Fibroblast of the aortic adventitia (primary cell): ENCODE results near the gene RPS6KC1. TPM values are rescaled to one million over a fixed set of nuclear protein-coding genes. Genes with fewer than 3 reads are reported as not detected.
"Not testable (repeated sequence)": the region's sequence is repeated elsewhere in the genome, so short reads cannot be mapped to it uniquely, and the experiment has no call there.

Source experiments
- DNase-seq: peaks from one replicate; pipeline ENCODE4 v3.0.0-alpha.2; 2010; ENCODE audit warnings: low read depth
- H3K4me3 ChIP-seq: 2 replicates; pipeline ENCODE4 v1.5.1; 2011; ENCODE audit warnings: low read depth, mild to moderate bottlenecking, control low read depth, low read length, moderate library complexity
- total RNA-seq: library from RNA; depleted of rRNA; stranded (reverse); fragments of >200 nt; gene quantifications from 2 replicates; pipeline ENCODE4 v1.2.3, GENCODE V29; 2012; ENCODE audit warnings: low replicate concordance
- TF ChIP-seq, protein P1 (sequence below): IDR thresholded peaks from 2 replicates; pipeline ENCODE4 v1.5.1; 2011; ENCODE audit warnings: mild to moderate bottlenecking, low read length, control low read depth, inconsistent platforms; ENCODE audit not compliant: insufficient read depth

The RPS6KC1 gene
- total RNA-seq, 1 donor = 29.7 TPM

DNA sequence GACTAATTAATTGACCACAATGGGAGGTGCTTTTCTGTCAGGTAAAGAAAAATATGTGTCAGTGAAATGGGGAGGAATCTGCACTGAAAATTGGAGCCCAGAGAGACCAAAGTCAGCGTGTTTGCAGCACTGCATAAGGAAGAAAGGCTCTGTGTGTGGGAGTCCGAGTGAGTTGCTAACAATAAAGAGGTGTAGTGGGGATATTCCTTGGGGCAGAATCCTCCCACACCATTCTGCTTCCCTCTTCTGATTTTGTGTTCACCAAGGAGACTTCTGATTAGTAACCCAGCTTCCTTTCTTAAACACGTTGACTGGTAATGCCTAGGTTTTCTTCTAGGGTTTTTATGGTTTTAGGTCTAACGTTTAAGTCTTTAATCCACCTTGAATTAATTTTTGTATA, 240.5 kb downstream of the RPS6KC1 start:
- TF ChIP-seq, protein P1, sequence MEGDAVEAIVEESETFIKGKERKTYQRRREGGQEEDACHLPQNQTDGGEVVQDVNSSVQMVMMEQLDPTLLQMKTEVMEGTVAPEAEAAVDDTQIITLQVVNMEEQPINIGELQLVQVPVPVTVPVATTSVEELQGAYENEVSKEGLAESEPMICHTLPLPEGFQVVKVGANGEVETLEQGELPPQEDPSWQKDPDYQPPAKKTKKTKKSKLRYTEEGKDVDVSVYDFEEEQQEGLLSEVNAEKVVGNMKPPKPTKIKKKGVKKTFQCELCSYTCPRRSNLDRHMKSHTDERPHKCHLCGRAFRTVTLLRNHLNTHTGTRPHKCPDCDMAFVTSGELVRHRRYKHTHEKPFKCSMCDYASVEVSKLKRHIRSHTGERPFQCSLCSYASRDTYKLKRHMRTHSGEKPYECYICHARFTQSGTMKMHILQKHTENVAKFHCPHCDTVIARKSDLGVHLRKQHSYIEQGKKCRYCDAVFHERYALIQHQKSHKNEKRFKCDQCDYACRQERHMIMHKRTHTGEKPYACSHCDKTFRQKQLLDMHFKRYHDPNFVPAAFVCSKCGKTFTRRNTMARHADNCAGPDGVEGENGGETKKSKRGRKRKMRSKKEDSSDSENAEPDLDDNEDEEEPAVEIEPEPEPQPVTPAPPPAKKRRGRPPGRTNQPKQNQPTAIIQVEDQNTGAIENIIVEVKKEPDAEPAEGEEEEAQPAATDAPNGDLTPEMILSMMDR = no peak
- H3K4me3 ChIP-seq = no peak overlapping the region
- no peak for DNase-seq

- TF ChIP-seq, protein P1 = no peak
- no peak for DNase-seq
- no peak overlapping the region for H3K4me3 ChIP-seq
These were observed 241.6 kb downstream of the RPS6KC1 start for GRCh38 chr1:213292614-213293013.

DNA sequence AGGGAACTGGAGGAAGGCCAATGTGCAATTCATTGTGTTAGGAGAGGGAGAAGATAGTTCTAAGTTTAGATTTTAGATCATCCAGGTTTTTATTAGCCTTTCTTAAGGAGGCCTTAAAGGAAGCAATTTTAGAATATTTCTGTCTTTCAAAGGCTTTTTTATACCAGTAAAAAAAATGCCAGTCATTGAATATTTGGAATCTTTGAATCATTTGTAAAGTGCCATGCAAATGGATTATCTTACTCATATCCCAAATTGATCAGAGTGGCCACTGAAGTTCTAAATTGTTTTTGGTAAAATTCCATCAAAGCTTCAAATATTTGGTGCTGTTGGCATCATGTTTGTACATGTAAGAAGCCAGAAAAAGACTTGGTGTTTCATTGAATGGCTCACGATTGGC, 244.8 kb downstream of the RPS6KC1 start:
- TF ChIP-seq, protein P1 = no peak
- H3K4me3 ChIP-seq = no peak overlapping the region
- DNase-seq = no peak

- DNase-seq = peak; percentile 4
- TF ChIP-seq, protein P1 = no peak
- H3K4me3 ChIP-seq = no peak overlapping the region
These were observed 245.5 kb downstream of the RPS6KC1 start for GRCh38 chr1:213296558-213296957.

DNA sequence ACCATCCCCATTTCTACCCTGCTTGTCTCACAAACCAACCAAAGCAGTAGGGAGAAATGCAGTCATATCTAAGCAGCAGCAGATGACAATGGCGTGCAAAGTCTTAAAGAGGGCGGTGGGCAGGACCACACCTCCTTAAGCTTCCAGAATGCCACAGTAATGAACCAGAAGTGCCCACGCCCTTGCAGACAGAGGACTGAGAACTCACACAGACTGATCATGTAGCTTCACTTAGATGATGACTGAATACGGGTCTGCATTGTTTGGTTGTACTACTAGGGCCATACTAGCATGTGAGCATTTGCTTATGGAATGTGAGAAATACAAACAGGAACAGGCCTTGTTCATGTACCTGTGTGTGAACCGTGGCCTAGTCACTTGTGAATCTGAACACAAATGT, 246.0 kb downstream of the RPS6KC1 start:
- no peak for DNase-seq
- TF ChIP-seq, protein P1 = no peak
- H3K4me3 ChIP-seq = no peak overlapping the region

- DNase-seq = no peak
- TF ChIP-seq, protein P1 = no peak
- no peak overlapping the region for H3K4me3 ChIP-seq
These were observed 249.4 kb downstream of the RPS6KC1 start for GRCh38 chr1:213300433-213300832.

- not testable (repeated sequence) for H3K4me3 ChIP-seq, DNase-seq
These were observed 250.5 kb downstream of the RPS6KC1 start for GRCh38 chr1:213301524-213301923.

DNA sequence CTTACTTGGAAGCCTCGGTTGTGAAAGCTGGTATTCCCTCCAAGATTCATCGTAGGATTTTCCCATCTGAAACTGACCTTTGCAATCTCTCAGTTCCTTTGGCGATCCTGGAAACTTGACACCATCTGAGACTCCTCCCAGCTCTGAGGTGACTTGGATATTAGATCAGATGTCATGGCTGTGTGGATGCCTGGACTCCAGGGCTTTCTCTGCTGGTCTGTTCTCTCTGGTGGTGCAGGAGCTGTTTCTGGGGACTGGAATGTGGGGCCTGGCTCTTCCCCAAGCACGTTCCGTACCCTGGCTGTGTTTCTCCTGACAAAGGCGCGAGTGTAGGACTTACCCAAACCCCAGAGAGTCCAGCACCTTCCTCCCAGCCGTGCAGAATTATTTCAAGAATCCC, 252.2 kb downstream of the RPS6KC1 start:
- DNase-seq = no peak
- no peak overlapping the region for H3K4me3 ChIP-seq
- TF ChIP-seq, protein P1 = no peak
